ENCODE results near the gene STON2. TPM values are rescaled to one million over a fixed set of nuclear protein-coding genes. Genes with fewer than 3 reads are reported as not detected.

Gene STON2
- total RNA-seq, 1 donor from 2014 or later = 6.3 TPM

- DNase-seq (ENCODE audit: low spot score) (no peak), ATAC-seq (peak; percentile 56)
Observed at GRCh38 chr14:81418057-81418790, 18.1 kb upstream of the STON2 start.

GRCh38 chr14:81416981-81417380 lies 16.9 kb upstream of the STON2 start:
- ATAC-seq (no peak), DNase-seq (ENCODE audit: low spot score) (no peak)

- ATAC-seq = peak; percentile 56
- no peak for DNase-seq (ENCODE audit: low spot score)
Observed at GRCh38 chr14:81416194-81416952, 16.2 kb upstream of the STON2 start.

- peak; percentile 47 for ATAC-seq
- no peak for DNase-seq (ENCODE audit: low spot score)
Observed at GRCh38 chr14:81415781-81416180, 15.7 kb upstream of the STON2 start.

GRCh38 chr14:81414123-81414522 lies 14.0 kb upstream of the STON2 start:
- ATAC-seq (no peak), DNase-seq (ENCODE audit: low spot score) (no peak)

- DNase-seq (ENCODE audit: low spot score) = no peak
- ATAC-seq = no peak
Observed at GRCh38 chr14:81412779-81413178, 12.7 kb upstream of the STON2 start.

- ATAC-seq = no peak
Observed at GRCh38 chr14:81408595-81408994, 8.5 kb upstream of the STON2 start.

GRCh38 chr14:81406863-81407262 lies 6.7 kb upstream of the STON2 start:
- DNase-seq (ENCODE audit: low spot score) = peak; percentile 68
- ATAC-seq = peak; percentile 96

More at GRCh38 chr14:81408595-81408994, 8.5 kb upstream of the STON2 start:
- no peak for DNase-seq (ENCODE audit: low spot score)

- DNase-seq (ENCODE audit: low spot score) (no peak), ATAC-seq (no peak)
Observed at GRCh38 chr14:81402123-81402495, 2.0 kb upstream of the STON2 start.

GRCh38 chr14:81401420-81402122 lies 1.4 kb upstream of the STON2 start:
- no peak for DNase-seq (ENCODE audit: low spot score)
- no peak for ATAC-seq

GRCh38 chr14:81400852-81401251 lies 728 bp upstream of the STON2 start:
- ATAC-seq = no peak
- no peak for DNase-seq (ENCODE audit: low spot score)

- peak; percentile 73 for ATAC-seq
- DNase-seq (ENCODE audit: low spot score) = no peak
Observed at GRCh38 chr14:81398196-81398891, 1.8 kb downstream of the STON2 start.

GRCh38 chr14:81396113-81396512 lies 4.0 kb downstream of the STON2 start:
- no peak for DNase-seq (ENCODE audit: low spot score)
- ATAC-seq = no peak

GRCh38 chr14:81394739-81395138 lies 5.4 kb downstream of the STON2 start:
- ATAC-seq = no peak
- no peak for DNase-seq (ENCODE audit: low spot score)

GRCh38 chr14:81392976-81393643 lies 7.0 kb downstream of the STON2 start:
- DNase-seq (ENCODE audit: low spot score) = no peak
- ATAC-seq = no peak

GRCh38 chr14:81392052-81392451 lies 8.1 kb downstream of the STON2 start:
- peak; percentile 23 for ATAC-seq
- no peak for DNase-seq (ENCODE audit: low spot score)

GRCh38 chr14:81390696-81391095 lies 9.4 kb downstream of the STON2 start:
- peak; percentile 12 for ATAC-seq
- DNase-seq (ENCODE audit: low spot score) = no peak

- no peak for ATAC-seq
- DNase-seq (ENCODE audit: low spot score) = no peak
Observed at GRCh38 chr14:81388336-81388735, 11.8 kb downstream of the STON2 start.

- ATAC-seq = no peak
- DNase-seq (ENCODE audit: low spot score) = no peak
Observed at GRCh38 chr14:81386290-81386745, 13.8 kb downstream of the STON2 start.

GRCh38 chr14:81385886-81386285 lies 14.2 kb downstream of the STON2 start:
- DNase-seq (ENCODE audit: low spot score) (no peak), ATAC-seq (no peak)

All from left lobe of liver (tissue), 2 donors.